Measurements from ENCODE around the gene LAG3.

Gene LAG3

DNA sequence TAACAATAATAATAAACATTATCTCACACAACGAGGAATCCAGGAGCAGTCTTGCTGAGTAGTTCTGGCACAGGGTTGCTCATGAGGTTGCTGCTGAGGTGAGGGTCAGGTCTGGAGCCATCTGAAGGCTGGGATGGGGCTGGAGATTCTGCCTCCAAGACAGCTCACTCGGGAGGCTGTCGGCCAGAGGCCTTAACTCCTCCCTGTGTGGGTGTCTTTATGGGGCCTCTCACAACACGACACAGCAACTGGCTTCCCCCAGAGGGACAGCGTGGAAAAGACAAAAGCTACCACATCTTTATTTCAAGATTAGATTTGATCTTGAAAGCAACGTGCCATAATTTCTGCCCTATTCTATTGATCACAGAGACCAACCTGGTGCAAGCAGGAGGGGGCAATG is 9.8 kb downstream of the LAG3 start:
- Mint-ChIP-seq H3K9me3 (no peaks in the 10 kb centered on the region), H3K4me1 (peaks cover 76% of the 10 kb centered on the region), H3K36me3 (no peaks in the 10 kb centered on the region), H3K27ac (peak overlapping the region; percentile 49), H3K27me3 (peaks cover 19% of the 10 kb centered on the region), H3K4me3 (no peak overlapping the region)
- CTCF ChIA-PET, result interaction anchor here (0.8 to 9.6 kb wide), 8 partner anchors 11 to 162 kb away, joined by 3 to 63 read pairs (median 4); partner anchors contain the start of gene PTMS
- DNase-seq, result no peak

GRCh38 chr12:6782850-6783566 is 10.7 kb downstream of the LAG3 start:
- CTCF ChIA-PET, result interaction anchor here (0.8 to 9.6 kb wide), 11 partner anchors 8 to 163 kb away, joined by 3 to 63 read pairs (median 4); partner anchors contain the start of genes MLF2 and PTMS
- no peaks in the 10 kb centered on the region for H3K36me3 Mint-ChIP-seq
- H3K27ac Mint-ChIP-seq, result no peak overlapping the region
- DNase-seq, result no peak
- H3K9me3 Mint-ChIP-seq, result no peaks in the 10 kb centered on the region
- peaks cover 79% of the 10 kb centered on the region for H3K4me1 Mint-ChIP-seq
- peaks cover 10% of the 10 kb centered on the region for H3K27me3 Mint-ChIP-seq
- no peak overlapping the region for H3K4me3 Mint-ChIP-seq

GRCh38 chr12:6783828-6784227 is 11.5 kb downstream of the LAG3 start:
- no peaks in the 10 kb centered on the region for H3K9me3 Mint-ChIP-seq
- CTCF ChIA-PET, result interaction anchor here (1.1 to 2.2 kb wide), 4 partner anchors 9 to 41 kb away, joined by 3 to 9 read pairs (median 6); no protein-coding TSS in a partner anchor

DNA sequence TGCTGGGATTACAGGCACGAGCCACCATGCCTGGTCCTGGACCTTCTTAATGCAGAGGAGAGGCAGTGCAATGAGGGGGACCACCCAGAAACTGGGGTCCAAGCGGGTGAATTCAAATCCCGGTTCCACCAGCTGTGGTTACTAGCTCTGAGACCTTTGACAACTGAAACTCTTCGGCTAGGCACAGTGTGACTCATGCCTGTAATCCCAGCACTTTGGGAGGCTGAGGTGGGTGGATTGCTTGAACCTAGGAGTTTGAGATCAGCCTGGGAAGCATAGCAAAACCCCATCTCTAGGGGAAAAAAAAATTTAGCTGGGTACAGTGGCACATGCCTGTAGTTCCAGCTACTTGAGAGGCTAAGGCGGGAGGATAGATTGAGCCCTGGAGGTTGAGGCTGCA is 12.0 kb downstream of the LAG3 start:
- CTCF ChIA-PET, result interaction anchor here (1.1 to 2.2 kb wide), 4 partner anchors 9 to 40 kb away, joined by 3 to 9 read pairs (median 6); no protein-coding TSS in a partner anchor
- Mint-ChIP-seq H3K27ac (no peak overlapping the region), H3K27me3 (no peaks in the 10 kb centered on the region), H3K9me3 (no peaks in the 10 kb centered on the region), H3K36me3 (no peaks in the 10 kb centered on the region), H3K4me3 (no peak overlapping the region), H3K4me1 (peaks cover 78% of the 10 kb centered on the region)
- DNase-seq, result no peak

More at GRCh38 chr12:6783828-6784227, 11.5 kb downstream of the LAG3 start:
- H3K4me3 Mint-ChIP-seq, result no peak overlapping the region
- DNase-seq, result no peak
- no peaks in the 10 kb centered on the region for H3K36me3 Mint-ChIP-seq
- H3K27me3 Mint-ChIP-seq, result peaks cover 2% of the 10 kb centered on the region
- H3K27ac Mint-ChIP-seq, result no peak overlapping the region
- peaks cover 78% of the 10 kb centered on the region for H3K4me1 Mint-ChIP-seq

DNA sequence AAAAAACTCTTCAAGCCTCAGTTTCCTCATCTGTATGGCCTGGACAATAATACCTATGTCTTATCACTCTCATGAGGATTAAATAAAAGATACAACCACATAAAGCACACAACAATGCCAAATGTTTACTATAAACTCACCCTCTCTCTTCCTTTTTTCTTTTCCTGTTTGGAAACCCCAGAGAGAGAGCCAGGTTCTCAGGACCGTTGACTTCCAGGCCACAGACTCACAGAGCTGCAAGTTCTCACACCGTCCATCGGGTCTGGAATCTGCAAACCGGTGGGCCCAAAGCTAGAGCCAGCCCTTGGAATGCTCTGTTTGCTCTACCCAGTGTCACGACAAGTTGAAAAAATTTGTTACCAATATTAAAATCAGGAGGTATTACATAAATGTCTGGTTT is 12.4 kb downstream of the LAG3 start:
- H3K27me3 Mint-ChIP-seq, result no peaks in the 10 kb centered on the region
- peaks cover 75% of the 10 kb centered on the region for H3K4me1 Mint-ChIP-seq
- no peak overlapping the region for H3K27ac Mint-ChIP-seq
- no peak for DNase-seq
- CTCF ChIA-PET, result interaction anchor here (2.2 kb wide), 1 partner anchor 10 kb away, joined by 7 read pairs; no protein-coding TSS in a partner anchor
- H3K4me3 Mint-ChIP-seq, result no peak overlapping the region
- peaks cover 1% of the 10 kb centered on the region for H3K36me3 Mint-ChIP-seq
- no peaks in the 10 kb centered on the region for H3K9me3 Mint-ChIP-seq

DNA sequence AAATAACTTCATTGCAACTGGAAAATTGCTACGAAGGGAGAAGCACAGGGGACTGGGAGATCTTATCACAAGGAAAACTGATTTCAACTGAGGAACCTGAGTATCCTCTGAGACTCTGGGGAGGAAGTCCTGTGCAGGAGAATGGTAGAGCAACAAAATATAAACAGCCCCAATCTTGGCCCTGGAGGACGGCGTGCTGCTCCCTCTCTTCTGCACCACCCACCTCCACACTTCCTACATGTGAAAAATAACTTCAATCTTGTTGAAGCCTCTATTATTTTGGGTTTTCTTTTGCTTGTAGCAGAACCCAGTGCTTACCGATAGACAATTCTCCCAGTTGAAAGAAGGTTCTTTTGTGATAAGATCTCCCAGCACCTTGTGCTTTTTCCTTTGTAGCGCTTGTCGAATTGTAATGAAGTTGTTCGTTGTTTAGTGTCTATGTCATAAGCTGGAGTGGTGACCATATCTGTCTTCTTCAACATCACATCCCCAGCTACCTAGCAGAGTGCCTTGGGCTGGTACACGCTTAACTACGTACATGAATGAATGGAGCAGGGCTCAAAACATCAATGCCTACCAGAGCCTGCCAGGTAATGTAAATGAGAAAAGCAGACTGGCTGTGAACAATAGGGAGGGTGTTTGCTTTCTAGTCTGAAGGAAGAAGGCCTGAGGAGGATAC is 14.2 kb downstream of the LAG3 start:
- DNase-seq, result peak; percentile 41
- CTCF ChIA-PET, result interaction anchor here (0.7 to 2.5 kb wide), 4 partner anchors 8 to 20 kb away, joined by 3 to 12 read pairs (median 4); partner anchors contain the start of gene PTMS
- Mint-ChIP-seq H3K4me1 (peaks cover 69% of the 10 kb centered on the region), H3K4me3 (peak overlapping the region; percentile 4), H3K36me3 (peaks cover 2% of the 10 kb centered on the region), H3K27ac (peak overlapping the region; percentile 83), H3K27me3 (no peaks in the 10 kb centered on the region), H3K9me3 (no peaks in the 10 kb centered on the region)

DNA sequence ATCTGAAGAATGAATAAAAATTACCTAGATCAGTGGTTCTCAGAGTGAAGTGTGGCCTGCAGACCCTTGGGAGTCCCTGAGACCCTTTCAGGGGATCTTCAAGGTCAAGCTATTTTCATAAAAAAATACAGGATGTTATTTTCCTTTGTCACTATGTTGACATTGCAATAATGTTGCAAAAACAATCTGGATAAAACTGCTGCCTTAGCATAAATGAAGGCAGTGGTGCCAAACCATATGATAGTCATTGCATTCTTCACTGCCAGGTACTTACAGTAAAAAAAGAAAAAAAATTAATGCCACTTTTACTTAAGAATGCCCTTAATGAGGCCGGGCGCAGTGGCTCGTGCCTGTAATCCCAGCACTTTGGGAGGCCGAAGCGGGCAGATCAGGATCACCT is 15.0 kb downstream of the LAG3 start:
- no peak overlapping the region for H3K4me3 Mint-ChIP-seq
- H3K4me1 Mint-ChIP-seq, result peaks cover 73% of the 10 kb centered on the region
- peaks cover 9% of the 10 kb centered on the region for H3K36me3 Mint-ChIP-seq
- peak overlapping the region; percentile 83 for H3K27ac Mint-ChIP-seq
- no peak for DNase-seq
- H3K9me3 Mint-ChIP-seq, result no peaks in the 10 kb centered on the region
- CTCF ChIA-PET, result interaction anchor here (1.0 to 2.5 kb wide), 3 partner anchors 9 to 21 kb away, joined by 4 to 12 read pairs (median 4); partner anchors contain the start of gene PTMS
- H3K27me3 Mint-ChIP-seq, result no peaks in the 10 kb centered on the region

- peak; percentile 89 for DNase-seq
- H3K27ac Mint-ChIP-seq, result peak within 1 kb of the TSS; percentile 92
Observed at GRCh38 chr12:6788972-6789924, 16.9 kb downstream of the LAG3 start, which contains the start of gene CD4. CD4 (plus strand) TSS chr12:6789528; CDS start chr12:6800139, 10,611 bp downstream.

DNA sequence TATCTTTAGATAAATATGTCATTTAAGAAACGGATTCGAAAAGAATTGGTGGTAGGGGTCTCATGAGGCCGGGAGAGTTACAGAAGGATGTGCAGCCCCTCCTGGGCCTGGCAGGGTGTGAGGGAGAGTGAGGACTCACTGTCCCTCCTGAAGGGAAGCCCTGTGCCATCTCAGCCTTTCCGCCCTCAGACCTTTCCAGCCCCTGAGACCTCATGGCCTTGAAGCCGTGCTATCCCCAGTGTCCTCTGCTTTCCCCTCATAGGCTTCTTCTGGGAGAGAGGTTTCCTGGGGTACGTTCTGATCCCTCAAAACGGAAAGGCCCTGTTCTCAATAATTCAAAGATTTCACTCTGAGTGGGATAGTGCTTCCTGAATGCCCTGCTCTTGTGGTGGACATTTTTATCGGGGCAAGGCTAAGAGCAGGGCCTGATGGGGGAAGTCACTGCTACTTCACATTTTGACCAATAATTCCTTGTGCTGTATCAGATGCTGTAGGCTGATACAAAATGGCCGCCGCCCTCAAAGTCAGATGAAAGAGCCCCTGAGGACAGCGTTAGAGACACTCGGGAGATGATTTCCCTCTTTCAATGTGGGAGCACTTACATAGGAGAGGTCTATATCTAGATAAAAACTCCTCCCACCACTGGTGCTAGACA is 18.3 kb downstream of the LAG3 start:
- H3K4me1 Mint-ChIP-seq, result peaks cover 69% of the 10 kb centered on the region
- H3K36me3 Mint-ChIP-seq, result peaks cover 25% of the 10 kb centered on the region
- H3K9me3 Mint-ChIP-seq, result no peaks in the 10 kb centered on the region
- peak overlapping the region; percentile 92 for H3K27ac Mint-ChIP-seq
- H3K27me3 Mint-ChIP-seq, result no peaks in the 10 kb centered on the region
- CTCF ChIA-PET, result interaction anchor here (0.9 to 5.2 kb wide), 3 partner anchors 13 to 37 kb away, joined by 3 to 36 read pairs (median 20); partner anchors contain the start of gene MLF2
- H3K4me3 Mint-ChIP-seq, result peak overlapping the region; percentile 84
- DNase-seq, result peak; percentile 71

More at GRCh38 chr12:6788972-6789924, 16.9 kb downstream of the LAG3 start, which contains the start of gene CD4:
- Mint-ChIP-seq H3K4me3 (peak within 1 kb of the TSS; percentile 84), H3K4me1 (peaks cover 76% of the 10 kb centered on the region), H3K27me3 (no peaks in the 10 kb centered on the region), H3K9me3 (no peaks in the 10 kb centered on the region), H3K36me3 (peaks cover 17% of the 10 kb centered on the region)
- CTCF ChIA-PET, result interaction anchor here (1.3 to 5.2 kb wide), 5 partner anchors 11 to 35 kb away, joined by 3 to 36 read pairs (median 7); partner anchors contain the start of genes MLF2 and PTMS

GRCh38 chr12:6791931-6792520 is 19.7 kb downstream of the LAG3 start:
- H3K4me1 Mint-ChIP-seq, result peaks cover 63% of the 10 kb centered on the region
- H3K27me3 Mint-ChIP-seq, result no peaks in the 10 kb centered on the region
- no peak for DNase-seq
- peak overlapping the region; percentile 84 for H3K4me3 Mint-ChIP-seq
- CTCF ChIA-PET, result interaction anchor here (0.9 to 5.2 kb wide), 11 partner anchors 9 to 103 kb away, joined by 3 to 36 read pairs (median 4); partner anchors contain the start of genes MLF2, PTMS and ZNF384
- H3K36me3 Mint-ChIP-seq, result peaks cover 36% of the 10 kb centered on the region
- H3K9me3 Mint-ChIP-seq, result no peaks in the 10 kb centered on the region
- H3K27ac Mint-ChIP-seq, result peak overlapping the region; percentile 92

DNA sequence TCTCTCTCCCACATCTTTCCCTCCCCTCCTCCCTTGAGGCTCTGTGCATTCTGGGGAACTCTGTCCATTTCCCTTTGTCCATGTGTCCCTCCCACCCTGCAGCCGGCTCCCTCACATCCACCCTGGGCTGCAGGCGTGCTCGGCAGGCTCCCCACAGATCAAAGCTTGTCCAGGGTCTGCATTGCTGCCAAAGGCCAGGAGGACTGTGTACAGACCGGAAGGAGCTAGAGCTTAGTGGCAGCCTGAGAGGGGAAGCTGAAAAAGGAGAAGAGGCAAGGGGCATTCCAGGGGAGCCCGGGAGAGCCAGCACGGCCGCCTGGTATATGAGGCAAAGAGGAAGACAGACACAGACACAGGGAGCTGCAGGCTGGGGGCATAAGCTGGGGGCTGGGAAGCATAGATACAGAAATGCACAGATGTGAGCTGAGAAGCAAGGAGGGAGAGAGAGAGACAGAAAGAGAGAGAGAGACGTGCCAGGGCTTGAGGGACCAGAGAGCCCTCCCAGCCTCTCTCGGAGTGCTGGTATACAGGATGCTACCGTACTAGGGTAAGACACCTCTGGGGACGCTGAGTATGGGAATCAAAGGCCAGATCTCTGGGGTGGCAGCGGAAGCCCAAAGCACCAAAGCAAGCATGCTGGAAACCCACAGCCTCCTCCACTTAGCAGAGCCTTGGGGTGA is 20.3 kb downstream of the LAG3 start:
- Mint-ChIP-seq H3K27ac (peak overlapping the region; percentile 92), H3K36me3 (peaks cover 42% of the 10 kb centered on the region), H3K27me3 (no peaks in the 10 kb centered on the region), H3K4me3 (peak overlapping the region; percentile 84), H3K4me1 (peaks cover 64% of the 10 kb centered on the region), H3K9me3 (no peaks in the 10 kb centered on the region)
- DNase-seq, result peak; percentile 78
- CTCF ChIA-PET, result interaction anchor here (0.6 to 5.2 kb wide), 14 partner anchors 9 to 171 kb away, joined by 3 to 36 read pairs (median 4); partner anchors contain the start of genes MLF2, PTMS and ZNF384

DNA sequence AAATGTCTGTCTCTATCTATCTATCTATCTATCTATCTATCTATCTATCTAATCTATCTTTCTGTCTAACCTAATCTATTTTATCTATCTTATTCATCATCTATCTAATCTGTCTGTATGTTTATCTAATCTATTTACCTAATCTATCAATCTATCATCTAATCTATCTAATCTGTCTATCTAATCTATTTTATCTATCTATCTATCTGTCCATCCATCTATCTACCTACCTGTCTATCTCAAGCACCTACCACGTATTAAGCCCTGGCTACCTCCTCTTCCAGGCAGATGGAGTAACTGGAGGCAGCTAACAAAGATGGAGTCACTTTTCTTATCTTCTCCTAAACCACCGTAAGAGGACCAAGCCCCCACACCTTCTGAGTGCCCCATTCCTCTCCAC is 22.8 kb downstream of the LAG3 start:
- CTCF ChIA-PET, result interaction anchor here (1.9 kb wide), 1 partner anchor 41 kb away, joined by 10 read pairs; the partner anchor contains the start of gene MLF2
- no peaks in the 10 kb centered on the region for H3K9me3 Mint-ChIP-seq
- DNase-seq, result no peak
- no peak overlapping the region for H3K4me3 Mint-ChIP-seq
- no peak overlapping the region for H3K27ac Mint-ChIP-seq
- peaks cover 58% of the 10 kb centered on the region for H3K36me3 Mint-ChIP-seq
- H3K4me1 Mint-ChIP-seq, result peaks cover 68% of the 10 kb centered on the region
- H3K27me3 Mint-ChIP-seq, result no peaks in the 10 kb centered on the region

All from activated naive CD4-positive, alpha-beta T cell treated with anti-CD3 and anti-CD28 coated beads, Interleukin-2, amount 10 ng/mL, durations not matched to agents 7 days and 5 days (primary cell).